ENCODE measurements around the gene GAGE12H. TPM values are rescaled to one million over a fixed set of nuclear protein-coding genes. Genes with fewer than 3 reads are reported as not detected.
A peak's percentile ranks its signal among the peaks of the same experiment; 100 is the strongest.

The GAGE12H gene
- total RNA-seq, 1 donor from 2014 or later, result not detected

DNA sequence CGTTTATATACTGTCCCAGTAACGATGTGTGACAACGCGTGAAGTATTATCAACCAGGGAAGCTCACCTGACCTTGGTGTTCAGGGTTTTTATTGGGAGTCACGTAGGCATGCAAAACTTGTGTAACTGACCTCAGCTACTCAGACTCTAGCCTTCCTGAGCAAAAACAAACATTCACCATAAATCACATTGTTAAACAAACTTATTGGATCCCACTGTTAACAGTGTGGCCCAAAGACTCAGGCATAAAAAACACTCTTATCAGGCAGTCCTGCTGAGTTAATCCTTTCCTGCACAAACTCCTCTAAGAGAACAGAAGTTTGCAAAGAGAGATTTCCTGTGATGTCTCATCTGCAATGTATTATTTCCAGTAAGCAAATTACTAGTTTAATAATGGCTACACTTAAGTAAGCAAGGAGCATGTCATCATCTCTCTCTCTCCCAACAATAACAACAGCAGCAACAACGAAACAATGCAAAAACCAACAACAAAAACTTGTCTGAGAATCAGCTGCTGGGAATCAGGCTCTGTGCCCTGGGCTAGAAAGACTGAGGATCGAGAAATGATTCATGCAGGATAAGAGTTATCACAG is 31.1 kb downstream of the GAGE12H start:
- Histone ChIP-seq H3K4me1 (no peaks in the 10 kb centered on the region), H3K36me3 (no peaks in the 10 kb centered on the region), H3K4me3 (no peak overlapping the region), H3K9me3 (no peaks in the 10 kb centered on the region), H3K27ac (no peak overlapping the region), H3K27me3 (no peaks in the 10 kb centered on the region)
- intact Hi-C loops (cut with DNase I), result no loop called here
- no peak for DNase-seq
- no peak for ATAC-seq
- TF ChIP-seq, protein P1, sequence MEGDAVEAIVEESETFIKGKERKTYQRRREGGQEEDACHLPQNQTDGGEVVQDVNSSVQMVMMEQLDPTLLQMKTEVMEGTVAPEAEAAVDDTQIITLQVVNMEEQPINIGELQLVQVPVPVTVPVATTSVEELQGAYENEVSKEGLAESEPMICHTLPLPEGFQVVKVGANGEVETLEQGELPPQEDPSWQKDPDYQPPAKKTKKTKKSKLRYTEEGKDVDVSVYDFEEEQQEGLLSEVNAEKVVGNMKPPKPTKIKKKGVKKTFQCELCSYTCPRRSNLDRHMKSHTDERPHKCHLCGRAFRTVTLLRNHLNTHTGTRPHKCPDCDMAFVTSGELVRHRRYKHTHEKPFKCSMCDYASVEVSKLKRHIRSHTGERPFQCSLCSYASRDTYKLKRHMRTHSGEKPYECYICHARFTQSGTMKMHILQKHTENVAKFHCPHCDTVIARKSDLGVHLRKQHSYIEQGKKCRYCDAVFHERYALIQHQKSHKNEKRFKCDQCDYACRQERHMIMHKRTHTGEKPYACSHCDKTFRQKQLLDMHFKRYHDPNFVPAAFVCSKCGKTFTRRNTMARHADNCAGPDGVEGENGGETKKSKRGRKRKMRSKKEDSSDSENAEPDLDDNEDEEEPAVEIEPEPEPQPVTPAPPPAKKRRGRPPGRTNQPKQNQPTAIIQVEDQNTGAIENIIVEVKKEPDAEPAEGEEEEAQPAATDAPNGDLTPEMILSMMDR (IDR thresholded peaks at IDR 0.05), result no peak

DNA sequence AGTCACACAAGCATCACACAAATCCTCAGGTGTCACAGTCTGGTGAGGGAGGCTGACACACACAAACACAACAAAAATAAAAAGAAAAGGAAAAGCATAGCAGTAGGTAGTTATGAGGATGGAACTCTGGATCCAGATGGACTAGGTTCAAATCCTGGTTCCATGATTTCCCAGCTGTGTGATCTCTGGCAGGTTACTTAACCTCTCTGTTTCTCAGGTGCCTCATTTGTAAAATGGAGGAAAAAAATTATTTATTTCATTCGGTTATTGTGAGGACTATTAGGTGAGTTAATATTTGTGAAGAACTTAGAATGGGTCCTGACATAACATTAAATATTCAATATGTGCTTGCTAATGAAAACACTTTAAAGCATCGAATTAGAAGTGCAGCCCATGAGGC is 38.8 kb downstream of the GAGE12H start:
- DNase-seq (no peak), ATAC-seq (no peak)
- TF ChIP-seq, protein P1 (IDR thresholded peaks at IDR 0.05), result no peak
- Histone ChIP-seq H3K4me1 (no peaks in the 10 kb centered on the region), H3K4me3 (no peak overlapping the region), H3K27me3 (no peaks in the 10 kb centered on the region), H3K36me3 (no peaks in the 10 kb centered on the region), H3K9me3 (no peaks in the 10 kb centered on the region), H3K27ac (no peak overlapping the region)
- intact Hi-C loops (cut with DNase I), result no loop called here

DNA sequence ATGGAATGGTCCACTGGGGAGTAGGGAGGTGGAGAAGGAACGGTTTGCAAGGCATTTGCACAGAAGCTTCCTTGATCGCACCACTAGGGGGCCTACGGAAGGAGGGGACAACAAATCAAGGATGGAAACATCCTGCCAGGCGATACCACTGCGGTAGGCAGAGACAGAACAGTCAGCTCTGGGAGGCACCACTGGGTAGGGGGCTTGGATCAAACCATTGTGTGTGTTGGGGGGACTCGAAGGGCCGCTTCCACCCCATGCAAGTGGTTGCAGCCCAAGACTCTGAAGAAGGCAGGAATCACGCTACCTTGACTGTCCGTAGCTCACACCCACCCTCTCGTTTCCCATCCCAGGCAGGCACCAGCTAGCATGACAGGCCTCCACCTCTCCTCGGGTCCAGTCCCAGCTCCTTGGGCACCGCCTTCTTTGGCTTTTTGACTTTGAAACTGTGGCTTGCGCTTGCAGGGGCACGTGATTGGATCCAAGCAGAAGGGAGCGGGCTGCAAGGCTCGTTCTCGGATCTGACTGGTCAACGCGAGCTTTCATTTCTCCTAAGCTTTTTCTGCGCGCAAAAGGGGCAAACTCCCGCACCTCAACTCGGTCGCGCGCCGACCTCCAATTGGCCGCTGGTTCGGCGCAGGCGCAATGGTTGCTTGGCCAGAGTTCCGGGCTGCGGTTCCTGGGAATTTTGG is 47.5 kb downstream of the GAGE12H start:
- TF ChIP-seq, protein P1 (IDR thresholded peaks at IDR 0.05), result no peak
- Histone ChIP-seq H3K27ac (no peak overlapping the region), H3K36me3 (no peaks in the 10 kb centered on the region), H3K4me1 (no peaks in the 10 kb centered on the region), H3K27me3 (no peaks in the 10 kb centered on the region), H3K4me3 (peak overlapping the region; percentile 19), H3K9me3 (no peaks in the 10 kb centered on the region)
- DNase-seq (no peak), ATAC-seq (peak; percentile 39)
- intact Hi-C loops (cut with DNase I), result no loop called here

Other genes with a start within 250 kb of the GAGE12H start
- gene GAGE13, start 248.4 kb upstream of the GAGE12H start, total RNA-seq, result not detected
- not detected for gene GAGE12C, start 47.8 kb upstream of the GAGE12H start, total RNA-seq
- gene GAGE12D, start 38.2 kb upstream of the GAGE12H start, total RNA-seq, result not detected
- not detected for gene GAGE12E, start 28.7 kb upstream of the GAGE12H start, total RNA-seq
- gene GAGE12F, start 19.1 kb upstream of the GAGE12H start, total RNA-seq, result not detected
- not detected for gene GAGE12G, start 9.5 kb upstream of the GAGE12H start, total RNA-seq
- not detected for gene GAGE2A, start 9.5 kb downstream of the GAGE12H start, total RNA-seq
- not detected for gene GAGE1, start 19.1 kb downstream of the GAGE12H start, total RNA-seq
- not detected for gene PAGE1, start 116.0 kb downstream of the GAGE12H start, total RNA-seq
- not detected for gene PAGE4, start 249.4 kb downstream of the GAGE12H start, total RNA-seq